SU-DHL-6 (cell line): ENCODE results near the gene NOP14.
A peak's percentile ranks its signal among the peaks of the same experiment; 100 is the strongest.
"Not testable (repeated sequence)": the region's sequence is repeated elsewhere in the genome, so short reads cannot be mapped to it uniquely, and the experiment has no call there.

Source experiments
- H2AFZ ChIP-seq: fragments of 200-600 bp; sonication (generic); 2 replicates; pipeline ENCODE4 v1.6.1; 2014; ENCODE audit warnings: low read depth, mild to moderate bottlenecking, moderate library complexity, mixed read lengths, antibody characterized with exemption, low read length; ENCODE audit not compliant: severe bottlenecking
- H3F3A ChIP-seq: fragments of 200-600 bp; shearing (Covaris generic); 2 replicates; pipeline ENCODE4 v1.6.0; 2016; ENCODE audit warnings: antibody characterized with exemption, mild to moderate bottlenecking; ENCODE audit not compliant: insufficient read depth
- H3K27ac ChIP-seq: fragments of 200-600 bp; sonication (generic); 2 replicates; pipeline ENCODE4 v1.5.1; 2016; ENCODE audit warnings: low read depth, mild to moderate bottlenecking, low read length, moderate library complexity, mixed read lengths
- H3K27me3 ChIP-seq: fragments of 200-600 bp; sonication (generic), shearing (Covaris generic); 2 replicates; pipeline ENCODE4 v1.6.0; 2014; ENCODE audit warnings: mild to moderate bottlenecking, low read length
- H3K36me3 ChIP-seq: fragments of 200-600 bp; sonication (generic); 2 replicates; pipeline ENCODE4 v1.6.1; 2014; ENCODE audit warnings: mild to moderate bottlenecking, low read length, mixed read lengths
- H3K4me2 ChIP-seq: fragments of 300-600, 200-600 bp; shearing (Covaris generic), sonication (generic); 2 replicates; pipeline ENCODE4 v1.6.0; 2014; ENCODE audit warnings: low read length, low read depth, mild to moderate bottlenecking; ENCODE audit not compliant: poor library complexity, severe bottlenecking
- H3K4me3 ChIP-seq: fragments of 200-600 bp; sonication (generic); 2 replicates; pipeline ENCODE4 v1.5.1; 2014; ENCODE audit warnings: antibody characterized with exemption, low read length, mild to moderate bottlenecking, mixed read lengths; ENCODE audit not compliant: insufficient read depth, poor library complexity, severe bottlenecking
- H3K79me2 ChIP-seq: fragments of 200-600 bp; sonication (generic); 2 replicates; pipeline ENCODE4 v1.6.1; 2014; ENCODE audit warnings: mild to moderate bottlenecking, low read length, moderate library complexity; ENCODE audit not compliant: insufficient read depth
- H3K9ac ChIP-seq: fragments of 200-600 bp; sonication (generic); 2 replicates; pipeline ENCODE4 v1.7.0; 2014; ENCODE audit warnings: mild to moderate bottlenecking, low read length
- H3K9me2 ChIP-seq: fragments of 200-600 bp; sonication (generic); replicated peaks from 2 replicates; pipeline ENCODE4 v1.6.1; 2014; ENCODE audit warnings: low read length; ENCODE audit not compliant: insufficient read depth
- H3K9me3 ChIP-seq: fragments of 200-600 bp; sonication (generic); 2 replicates; pipeline ENCODE4 v1.6.1; 2014; ENCODE audit warnings: low read length, mixed read lengths; ENCODE audit not compliant: insufficient read depth
- H4K20me1 ChIP-seq: fragments of 200-600 bp; sonication (generic); 2 replicates; pipeline ENCODE4 v1.6.1; 2014; ENCODE audit warnings: low read depth, mild to moderate bottlenecking, antibody characterized with exemption, low read length, moderate library complexity, mixed read lengths
- EZH2phosphoT487 ChIP-seq: fragments of 200-600 bp; sonication (generic), shearing (Covaris generic); conservative IDR thresholded peaks from 2 replicates; pipeline ENCODE4 v1.6.1; 2018; ENCODE audit warnings: mild to moderate bottlenecking, antibody characterized with exemption, low read length, moderate library complexity, mixed read lengths
- TF ChIP-seq, protein P1 (sequence below): fragments of 200-600 bp; sonication (generic); IDR thresholded peaks from one replicate; pipeline ENCODE4 v1.5.1; 2017; ENCODE audit warnings: antibody characterized with exemption, mild to moderate bottlenecking, low read length, moderate library complexity; ENCODE audit not compliant: insufficient read depth, poor library complexity, severe bottlenecking

Gene NOP14

DNA sequence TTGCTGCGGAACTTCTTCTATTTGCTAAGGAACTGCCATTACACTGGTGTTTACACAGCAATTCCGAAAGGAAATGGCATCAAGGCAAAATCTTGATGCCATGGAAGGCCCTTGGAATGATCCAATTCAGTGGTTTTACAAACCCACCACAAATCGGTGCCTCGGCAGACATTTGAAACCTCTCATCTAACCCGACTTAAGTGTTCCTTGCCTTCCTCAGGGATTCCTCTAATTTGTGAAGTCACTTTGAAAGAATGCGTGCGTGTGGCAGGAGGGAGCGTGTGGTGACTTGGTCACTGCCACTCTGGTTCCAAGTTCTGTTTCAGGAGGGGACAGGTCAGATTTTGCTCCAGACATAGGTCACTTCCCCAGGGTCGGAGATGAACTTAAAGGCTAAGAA lies 4.8 kb downstream of the NOP14 start:
- peaks cover 47% of the 10 kb centered on the region for H3F3A ChIP-seq
- TF ChIP-seq, protein P1, sequence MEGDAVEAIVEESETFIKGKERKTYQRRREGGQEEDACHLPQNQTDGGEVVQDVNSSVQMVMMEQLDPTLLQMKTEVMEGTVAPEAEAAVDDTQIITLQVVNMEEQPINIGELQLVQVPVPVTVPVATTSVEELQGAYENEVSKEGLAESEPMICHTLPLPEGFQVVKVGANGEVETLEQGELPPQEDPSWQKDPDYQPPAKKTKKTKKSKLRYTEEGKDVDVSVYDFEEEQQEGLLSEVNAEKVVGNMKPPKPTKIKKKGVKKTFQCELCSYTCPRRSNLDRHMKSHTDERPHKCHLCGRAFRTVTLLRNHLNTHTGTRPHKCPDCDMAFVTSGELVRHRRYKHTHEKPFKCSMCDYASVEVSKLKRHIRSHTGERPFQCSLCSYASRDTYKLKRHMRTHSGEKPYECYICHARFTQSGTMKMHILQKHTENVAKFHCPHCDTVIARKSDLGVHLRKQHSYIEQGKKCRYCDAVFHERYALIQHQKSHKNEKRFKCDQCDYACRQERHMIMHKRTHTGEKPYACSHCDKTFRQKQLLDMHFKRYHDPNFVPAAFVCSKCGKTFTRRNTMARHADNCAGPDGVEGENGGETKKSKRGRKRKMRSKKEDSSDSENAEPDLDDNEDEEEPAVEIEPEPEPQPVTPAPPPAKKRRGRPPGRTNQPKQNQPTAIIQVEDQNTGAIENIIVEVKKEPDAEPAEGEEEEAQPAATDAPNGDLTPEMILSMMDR: no peak
- H3K4me2 ChIP-seq: no peak overlapping the region
- peaks cover 23% of the 10 kb centered on the region for H3K36me3 ChIP-seq
- H4K20me1 ChIP-seq: peaks cover 19% of the 10 kb centered on the region; the same call in 1 of the 2 replicates
- no peaks in the 10 kb centered on the region for H3K9me3 ChIP-seq
- no peak overlapping the region for H2AFZ ChIP-seq
- no peaks in the 10 kb centered on the region for H3K9me2 ChIP-seq
- no peak overlapping the region for H3K27ac ChIP-seq
- H3K4me3 ChIP-seq: no peak overlapping the region
- peaks cover 68% of the 10 kb centered on the region for H3K79me2 ChIP-seq
- no peak overlapping the region for H3K9ac ChIP-seq
- H3K27me3 ChIP-seq: no peaks in the 10 kb centered on the region

DNA sequence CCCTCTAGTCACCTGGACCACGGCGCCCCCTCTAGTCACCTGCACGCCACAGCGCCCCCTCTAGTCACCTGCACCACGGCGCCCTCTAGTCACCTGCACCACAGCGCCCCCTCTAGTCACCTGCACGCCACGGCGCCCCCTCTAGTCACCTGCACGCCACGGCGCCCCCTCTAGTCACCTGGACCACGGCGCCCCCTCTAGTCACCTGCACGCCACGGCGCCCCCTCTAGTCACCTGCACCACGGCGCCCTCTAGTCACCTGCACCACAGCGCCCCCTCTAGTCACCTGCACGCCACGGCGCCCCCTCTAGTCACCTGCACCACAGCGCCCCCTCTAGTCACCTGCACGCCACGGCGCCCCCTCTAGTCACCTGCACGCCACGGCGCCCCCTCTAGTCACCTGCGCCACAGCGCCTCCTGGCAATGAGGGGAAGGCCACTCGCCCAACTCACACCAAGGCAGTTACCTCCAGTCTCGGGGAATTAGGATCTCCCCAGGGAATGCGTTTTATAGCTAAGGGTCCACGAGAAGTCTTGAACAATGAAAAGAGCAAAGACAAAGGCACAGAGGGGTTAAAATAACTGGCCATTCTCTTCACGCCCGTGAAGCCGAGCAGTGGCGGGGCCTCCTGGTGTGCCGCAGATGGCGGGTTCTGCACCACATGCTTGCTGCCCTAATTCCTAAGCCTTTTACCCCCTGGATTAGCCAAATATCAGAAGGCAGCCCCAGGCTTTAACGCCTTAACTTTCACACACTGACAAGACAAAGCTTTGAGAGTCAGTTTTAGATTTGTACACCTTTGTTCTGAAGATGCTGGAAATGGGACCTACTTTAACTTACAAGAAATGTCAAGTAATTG lies 7.8 kb downstream of the NOP14 start:
- not testable (repeated sequence) for H3K4me3 ChIP-seq, H3K4me2 ChIP-seq, H3K27me3 ChIP-seq, H3K9me3 ChIP-seq, H3K9ac ChIP-seq, H2AFZ ChIP-seq, H3K9me2 ChIP-seq, H3K27ac ChIP-seq
- Histone ChIP-seq H3K79me2 (peaks cover 47% of the 10 kb centered on the region), H3F3A (peaks cover 32% of the 10 kb centered on the region), H4K20me1 (peaks cover 19% of the 10 kb centered on the region; the same call in 1 of the 2 replicates), H3K36me3 (peaks cover 36% of the 10 kb centered on the region)
- TF ChIP-seq, protein P1: peak; percentile 80

DNA sequence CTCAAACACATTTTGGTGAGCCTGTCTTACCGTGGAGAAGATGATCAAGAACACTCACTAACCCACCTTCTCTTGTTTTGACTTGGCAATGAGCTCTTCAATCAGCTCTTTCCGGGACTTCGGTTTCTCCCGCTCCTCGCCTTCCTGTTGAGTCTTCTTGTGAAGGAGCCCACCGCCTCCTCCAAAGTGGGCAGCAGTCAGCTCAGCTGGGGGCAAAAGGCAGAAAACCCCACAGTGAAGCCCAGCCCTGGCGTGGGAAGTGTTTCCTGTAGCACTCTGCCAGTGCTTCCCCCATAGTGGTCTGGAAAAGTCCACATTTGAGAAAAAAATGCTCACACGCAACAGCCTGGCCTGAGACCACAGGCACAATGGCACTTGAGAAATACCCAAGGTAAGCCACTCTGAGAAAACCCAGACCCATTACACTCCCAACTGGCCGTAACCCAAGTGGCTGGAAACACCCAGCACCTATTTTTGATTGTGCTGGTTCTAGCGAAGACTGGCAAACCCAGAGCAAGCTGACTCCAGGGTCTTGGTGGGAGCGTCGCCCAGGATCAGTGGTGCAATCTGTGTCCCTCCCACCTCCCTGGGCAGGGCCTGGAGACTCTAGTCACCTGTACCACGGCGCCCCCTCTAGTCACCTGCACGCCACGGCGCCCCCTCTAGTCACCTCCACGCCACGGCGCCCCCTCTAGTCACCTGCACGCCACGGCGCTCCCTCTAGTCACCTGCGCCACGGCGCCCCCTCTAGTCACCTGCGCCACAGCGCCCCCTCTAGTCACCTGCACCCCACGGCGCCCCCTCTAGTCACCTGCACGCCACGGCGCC lies 8.6 kb downstream of the NOP14 start:
- no peaks in the 10 kb centered on the region for H3K9me2 ChIP-seq
- H3K27ac ChIP-seq: peak overlapping the region; percentile 22; the same call in 1 of the 2 replicates
- peaks cover 32% of the 10 kb centered on the region for H3F3A ChIP-seq
- no peak overlapping the region for H3K9ac ChIP-seq
- no peaks in the 10 kb centered on the region for H3K27me3 ChIP-seq
- H3K9me3 ChIP-seq: no peaks in the 10 kb centered on the region
- peaks cover 16% of the 10 kb centered on the region; the same call in 1 of the 2 replicates for H4K20me1 ChIP-seq
- no peak overlapping the region for H3K4me3 ChIP-seq
- TF ChIP-seq, protein P1: no peak
- no peak for TF ChIP-seq EZH2phosphoT487
- peaks cover 34% of the 10 kb centered on the region for H3K36me3 ChIP-seq
- peaks cover 38% of the 10 kb centered on the region for H3K79me2 ChIP-seq
- H3K4me2 ChIP-seq: no peak overlapping the region
- no peak overlapping the region for H2AFZ ChIP-seq
